GM21786 (cell line): ENCODE data around the gene MYO16.
"Not testable (repeated sequence)": the region's sequence is repeated elsewhere in the genome, so short reads cannot be mapped to it uniquely, and the experiment has no call there.

ENCODE experiments used
- ATAC-seq: cut with Tn5 transposase; IDR thresholded peaks from one replicate; pipeline ENCODE4 v1.9.1; 2021; ENCODE audit not compliant: unreplicated experiment

The MYO16 gene

DNA sequence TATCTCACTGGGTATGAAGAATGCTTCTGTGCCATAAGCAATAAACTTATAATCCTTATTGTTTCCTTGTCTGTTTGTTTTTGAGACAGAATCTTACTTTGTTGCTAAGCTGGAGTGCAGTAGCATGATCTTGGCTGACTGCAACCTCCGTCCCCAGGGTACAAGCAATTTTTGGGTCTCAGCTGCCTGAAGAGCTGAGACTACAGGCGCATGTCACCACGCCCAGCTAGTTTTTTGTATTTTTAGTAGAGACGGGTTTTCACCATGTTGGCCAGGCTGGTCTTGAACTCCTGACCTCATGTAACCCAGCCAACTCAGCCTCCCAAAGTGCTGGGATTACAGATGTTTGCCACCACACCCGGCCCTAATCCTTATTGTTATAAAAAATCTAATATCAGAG, 112.5 kb downstream of the MYO16 start:
- no peak for ATAC-seq

DNA sequence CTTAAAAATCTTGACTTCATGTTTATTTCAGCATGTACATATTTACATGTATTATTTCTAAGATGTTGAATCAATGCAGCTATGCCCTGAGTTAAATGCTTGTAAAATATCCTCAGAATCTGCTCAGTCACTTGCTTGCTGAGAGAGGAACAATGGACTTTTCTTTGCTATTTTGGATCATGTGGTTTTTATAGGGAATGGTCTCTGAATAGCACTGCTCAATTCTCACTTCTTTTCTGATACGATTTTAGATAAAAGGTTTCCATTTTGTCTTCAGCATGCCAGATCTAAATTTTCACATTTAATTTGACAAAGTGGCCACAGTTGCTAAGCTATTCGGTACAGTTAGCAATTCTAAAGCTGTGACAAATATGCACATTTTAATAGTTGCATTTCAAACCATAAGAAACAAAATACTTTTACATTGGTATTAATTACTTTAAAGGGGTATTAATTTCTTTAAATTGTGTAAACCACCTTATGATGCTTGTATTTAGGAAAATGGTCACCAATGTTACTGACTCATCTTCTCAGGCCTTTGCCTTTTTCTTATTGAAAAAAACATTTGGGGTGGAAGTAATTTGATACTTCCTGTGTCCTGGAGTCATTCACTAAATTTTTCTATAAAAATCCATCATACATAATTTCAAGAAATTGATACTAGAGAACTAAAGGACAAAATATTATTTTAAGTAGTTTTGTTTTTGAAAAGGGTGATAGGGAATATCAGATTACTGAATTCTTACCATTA, 113.5 kb downstream of the MYO16 start:
- no peak for ATAC-seq

DNA sequence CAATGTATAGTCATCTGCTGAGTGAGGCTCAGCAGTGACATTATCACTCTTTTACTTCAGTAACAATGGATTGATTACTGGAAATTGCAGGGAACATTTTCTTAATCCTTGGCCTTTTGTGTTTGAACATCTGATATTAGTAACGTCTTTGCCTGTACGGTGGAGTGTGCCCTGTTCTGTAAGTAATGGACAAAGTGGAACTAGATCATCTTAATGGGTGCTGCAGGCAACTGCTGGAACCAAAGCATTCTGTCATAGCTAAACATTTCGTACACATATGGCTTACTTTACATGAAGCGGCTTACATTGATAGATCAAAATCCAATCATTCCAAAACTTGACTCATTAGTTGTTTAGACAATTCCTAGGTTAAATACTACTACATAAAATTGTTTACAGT, 114.1 kb downstream of the MYO16 start:
- no peak for ATAC-seq

- no peak for ATAC-seq
Observed at GRCh38 chr13:108747843-108748242, 118.4 kb downstream of the MYO16 start.

DNA sequence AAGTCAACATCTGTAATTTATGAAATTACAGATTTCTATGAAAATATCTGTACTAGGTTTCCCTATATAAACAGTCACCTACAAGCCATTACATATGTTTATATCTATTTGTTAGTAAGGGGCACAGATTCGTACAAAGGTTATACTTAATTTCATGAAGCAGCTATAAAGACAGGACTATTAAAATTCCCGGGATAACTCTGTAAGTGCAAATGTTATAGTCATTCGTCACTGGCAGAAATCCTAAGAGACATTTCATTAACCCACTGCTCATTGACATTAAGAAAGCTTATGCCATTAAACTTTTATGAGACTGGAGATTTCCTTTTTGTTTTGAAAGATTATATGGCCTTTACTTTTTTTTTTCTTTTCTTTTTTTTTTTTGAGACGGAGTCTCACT, 122.9 kb downstream of the MYO16 start:
- no peak for ATAC-seq

GRCh38 chr13:108755083-108755482, 125.7 kb downstream of the MYO16 start:
- no peak for ATAC-seq

GRCh38 chr13:108760129-108760528, 130.7 kb downstream of the MYO16 start:
- no peak for ATAC-seq

GRCh38 chr13:108760541-108760940, 131.1 kb downstream of the MYO16 start:
- no peak for ATAC-seq

DNA sequence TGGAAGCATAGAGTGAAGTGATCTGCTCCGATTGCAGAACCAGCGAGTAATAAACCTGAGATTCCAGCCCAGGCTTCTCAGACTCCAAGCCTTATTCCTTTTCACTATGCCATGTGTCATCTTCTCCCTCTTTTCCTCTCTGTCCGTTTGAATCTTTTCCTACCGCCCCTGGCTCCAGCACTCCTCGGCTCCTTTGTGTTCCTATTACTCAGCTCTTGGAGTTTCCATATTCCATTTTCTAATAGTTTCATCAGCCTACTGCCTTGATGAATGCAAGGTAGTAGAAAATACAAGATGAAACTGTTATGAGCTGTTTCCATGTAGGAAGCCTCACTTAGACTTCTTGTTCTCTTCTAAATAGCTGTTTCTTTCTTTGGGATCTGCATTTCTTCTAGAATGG, 138.6 kb downstream of the MYO16 start:
- no peak for ATAC-seq

DNA sequence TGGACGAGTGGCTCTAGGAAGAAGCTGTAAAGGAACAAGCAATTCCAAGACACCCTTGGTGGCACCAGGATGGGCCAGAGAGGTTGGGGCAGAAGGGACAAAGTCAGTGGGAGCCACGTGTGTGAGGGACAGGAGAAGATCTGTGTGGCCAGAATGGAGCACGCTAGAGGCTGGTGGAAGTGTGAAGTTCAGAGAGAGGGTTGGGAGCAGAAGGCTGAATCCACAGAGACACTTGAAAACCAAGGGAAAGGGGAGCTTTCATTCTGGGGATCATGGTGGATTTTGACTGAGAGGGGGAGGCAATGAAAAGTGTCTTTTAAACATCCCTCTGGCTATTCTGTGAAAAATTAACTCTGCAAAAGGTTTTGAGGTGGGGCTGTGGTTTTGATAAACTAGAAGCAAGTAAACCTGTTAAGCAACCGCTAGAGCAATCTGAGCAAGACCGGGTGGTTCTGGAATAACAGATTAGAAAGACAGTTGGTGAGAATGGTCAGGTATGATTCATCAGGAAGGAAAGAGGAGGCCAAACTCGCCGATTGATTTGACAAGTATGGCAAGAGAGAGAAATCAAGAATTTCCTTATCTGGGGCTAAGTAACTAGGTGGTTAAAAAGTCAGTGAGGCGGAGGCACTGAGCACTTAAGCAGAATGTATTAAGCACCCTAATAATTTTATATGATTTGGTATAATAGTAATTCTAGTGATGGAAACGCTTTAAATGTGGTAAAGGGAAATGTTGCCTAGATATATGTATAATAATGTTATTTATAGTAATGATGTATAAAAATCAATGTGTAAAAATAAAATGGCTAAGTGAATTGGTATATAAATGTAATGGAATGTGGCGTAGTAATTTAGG, 140.0 kb downstream of the MYO16 start:
- no peak for ATAC-seq

DNA sequence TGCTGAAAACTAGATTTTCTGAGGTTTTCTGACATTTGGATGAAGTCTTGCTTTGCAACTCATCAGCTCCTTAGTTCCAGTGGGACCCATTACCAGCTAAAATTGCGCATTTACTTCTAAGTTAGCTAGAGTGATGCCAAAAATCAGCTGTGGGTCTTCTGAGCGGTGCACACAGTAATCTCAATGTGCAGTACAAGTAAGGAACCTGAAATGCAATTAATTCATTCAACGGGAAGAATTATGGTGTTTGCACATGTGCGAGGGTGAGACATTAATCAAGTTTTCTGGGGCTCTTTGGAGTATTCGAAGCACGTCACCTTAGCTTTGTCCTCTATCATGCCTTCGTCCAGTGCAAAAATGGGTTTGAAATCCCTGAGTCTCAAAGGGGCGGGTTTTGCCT, 146.2 kb downstream of the MYO16 start:
- ATAC-seq, result no peak

DNA sequence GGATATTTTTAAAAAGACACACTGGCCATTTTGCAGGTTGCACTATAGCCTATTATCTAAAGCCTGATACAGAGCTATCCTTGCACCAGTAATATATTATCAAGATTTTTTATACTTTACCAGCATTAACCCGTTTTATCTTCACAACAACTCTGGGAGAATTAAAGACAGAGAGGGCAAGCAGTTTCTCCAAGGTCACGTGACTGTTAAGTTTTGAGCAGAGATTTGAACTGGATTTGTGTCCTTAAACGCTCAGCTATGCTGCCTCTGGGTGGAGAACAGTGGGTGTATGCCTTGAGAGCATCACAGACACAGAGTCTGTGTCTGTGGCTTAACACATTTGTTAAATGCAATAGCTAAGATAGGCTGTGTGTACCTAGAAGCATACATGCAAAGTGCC, 147.2 kb downstream of the MYO16 start:
- no peak for ATAC-seq

GRCh38 chr13:108777421-108778420, 148.3 kb downstream of the MYO16 start:
- ATAC-seq, result no peak

GRCh38 chr13:108779308-108779707, 149.9 kb downstream of the MYO16 start:
- no peak for ATAC-seq

DNA sequence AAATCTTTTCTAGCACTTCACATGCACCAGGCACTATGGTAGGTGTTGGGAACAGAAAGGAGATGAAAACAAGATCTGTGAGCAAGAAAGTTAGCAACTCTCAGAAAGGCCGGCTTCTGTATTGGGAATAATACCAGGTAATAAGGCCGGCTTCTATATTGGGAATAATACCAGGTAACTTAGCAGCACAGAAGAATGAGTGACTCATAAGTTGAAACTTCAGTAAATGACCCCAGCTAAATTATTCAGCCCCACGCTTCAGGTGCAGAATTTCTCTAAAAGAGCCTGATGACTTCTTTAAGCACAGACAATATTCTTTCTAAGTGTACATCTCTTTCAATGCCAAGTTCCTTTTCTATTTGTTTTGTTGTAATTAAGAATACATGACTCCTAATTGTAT, 151.3 kb downstream of the MYO16 start:
- no peak for ATAC-seq

GRCh38 chr13:108781312-108781711, 151.9 kb downstream of the MYO16 start:
- ATAC-seq, result no peak

GRCh38 chr13:108782480-108782879, 153.1 kb downstream of the MYO16 start:
- ATAC-seq, result not testable (repeated sequence)

- no peak for ATAC-seq
Observed at GRCh38 chr13:108785844-108786243, 156.4 kb downstream of the MYO16 start.

DNA sequence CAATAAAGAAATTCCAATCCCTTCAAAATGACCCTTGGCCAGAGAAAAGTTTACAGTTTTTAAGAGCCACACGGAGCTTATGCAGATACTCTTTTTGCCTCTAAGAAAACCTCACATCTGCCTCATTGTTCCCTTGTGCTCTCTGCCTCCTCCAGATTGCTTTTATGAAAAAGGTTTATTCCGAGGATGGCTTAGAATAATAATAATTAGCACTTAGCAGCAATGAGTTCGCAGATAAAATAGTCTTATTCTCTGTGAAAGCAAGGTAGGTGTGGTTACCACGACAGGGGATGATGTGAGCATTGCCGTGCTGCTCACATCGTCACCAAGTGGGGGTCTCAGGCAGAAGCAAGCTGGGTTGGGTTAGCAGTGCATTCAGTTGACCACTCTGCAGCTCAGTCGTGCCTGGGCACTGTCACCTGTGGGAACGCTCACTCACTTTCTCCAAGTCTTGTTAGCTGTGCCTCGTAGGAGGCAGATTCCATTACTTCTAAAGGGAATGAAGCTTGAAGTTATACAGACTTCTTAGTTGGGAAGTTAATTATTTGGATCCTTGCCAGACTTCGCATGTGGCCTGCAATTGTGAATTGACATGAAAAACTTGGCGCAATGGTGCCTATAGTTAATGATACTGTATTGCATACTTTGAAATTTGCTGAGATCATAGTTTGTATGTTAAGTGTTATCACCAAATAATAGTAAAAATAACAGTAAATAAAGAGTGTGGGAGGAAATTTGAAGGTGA, 157.2 kb downstream of the MYO16 start:
- no peak for ATAC-seq

DNA sequence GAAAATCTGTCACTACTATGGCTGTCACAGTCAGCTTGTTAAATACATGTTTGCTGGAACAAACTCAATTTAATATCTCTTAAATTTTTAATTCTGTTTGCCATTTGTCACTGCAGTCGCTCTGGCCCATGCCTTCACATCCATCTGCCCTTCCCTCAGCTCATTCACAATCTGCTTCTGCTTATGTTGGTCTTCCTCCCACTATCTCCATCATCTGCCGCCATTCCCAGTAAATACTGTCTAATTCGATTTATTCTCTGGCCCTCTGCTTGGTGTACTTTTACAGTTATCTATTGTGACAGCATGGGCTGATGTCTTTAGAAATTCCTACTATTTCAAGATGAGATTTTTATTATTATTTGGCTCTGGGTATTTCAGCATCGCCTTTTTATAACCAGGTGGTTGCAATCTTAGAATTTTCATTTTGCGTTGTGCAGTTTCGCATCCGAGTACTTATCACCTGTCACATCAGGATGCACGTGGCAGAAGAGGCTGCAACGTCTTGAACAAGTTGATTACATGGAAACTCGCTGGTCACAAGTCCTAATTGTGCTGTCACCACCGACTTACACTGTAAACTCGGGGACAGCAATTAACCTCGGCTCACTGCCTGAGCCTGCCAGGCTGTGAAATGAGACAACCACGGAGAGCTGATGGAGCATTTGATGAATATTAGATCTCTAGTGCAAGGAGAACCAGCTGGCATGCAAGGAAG, 158.4 kb downstream of the MYO16 start:
- ATAC-seq, result no peak
